Non-pigmented ciliary epithelial cell (primary cell): ENCODE data around the gene DOCK9.
"Not testable (repeated sequence)": the region's sequence is repeated elsewhere in the genome, so short reads cannot be mapped to it uniquely, and the experiment has no call there.

ENCODE experiments used
- DNase-seq: peaks from one replicate; pipeline ENCODE4 v3.0.0-alpha.2; 2010; ENCODE audit warnings: low read depth

The DOCK9 gene

DNA sequence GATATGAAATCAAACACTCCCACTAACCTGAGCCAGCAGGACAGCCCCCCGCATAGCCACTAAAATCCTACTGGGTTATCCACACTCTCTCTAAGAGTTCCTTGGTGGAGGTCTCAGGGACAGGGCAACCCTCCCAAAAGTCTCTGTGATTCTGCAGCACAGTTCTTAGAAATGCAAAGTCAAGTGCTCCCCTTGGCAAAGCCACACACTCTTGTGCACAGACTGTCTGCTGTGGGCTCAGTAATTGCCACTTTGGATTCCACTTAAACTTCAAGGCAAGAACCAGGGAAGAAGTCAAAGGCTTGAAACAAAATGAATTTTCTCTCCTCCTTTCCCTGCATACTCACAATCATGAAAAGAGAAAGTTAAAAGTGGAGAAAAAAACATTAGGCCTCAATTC is 61.5 kb downstream of the DOCK9 start:
- no peak for DNase-seq

GRCh38 chr13:98915981-98916380 is 61.9 kb downstream of the DOCK9 start:
- DNase-seq: no peak

GRCh38 chr13:98915563-98915962 is 62.3 kb downstream of the DOCK9 start:
- DNase-seq: no peak

DNA sequence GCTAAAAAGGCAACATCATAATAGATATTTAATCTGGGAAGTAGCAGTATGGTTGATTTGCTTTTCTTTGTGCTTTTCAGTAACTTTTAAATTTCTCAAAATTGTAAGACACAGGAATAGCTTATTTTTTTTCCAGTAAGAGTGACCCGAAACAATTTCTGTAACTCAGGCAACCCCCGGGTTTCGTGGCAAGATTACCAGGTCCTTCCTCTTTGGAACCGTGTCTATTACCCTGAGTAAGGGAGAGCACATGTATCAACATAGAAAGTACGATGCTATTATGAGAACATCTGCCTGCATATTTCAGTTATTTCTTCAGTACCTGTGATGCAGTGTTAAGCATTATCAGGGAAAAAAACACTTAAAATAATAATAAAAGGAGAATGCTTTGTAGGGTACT is 64.1 kb downstream of the DOCK9 start:
- no peak for DNase-seq

GRCh38 chr13:98912846-98913245 is 65.0 kb downstream of the DOCK9 start:
- DNase-seq: no peak

- peak; percentile 40 for DNase-seq
Measured at GRCh38 chr13:98910501-98910951, 67.3 kb downstream of the DOCK9 start.

DNA sequence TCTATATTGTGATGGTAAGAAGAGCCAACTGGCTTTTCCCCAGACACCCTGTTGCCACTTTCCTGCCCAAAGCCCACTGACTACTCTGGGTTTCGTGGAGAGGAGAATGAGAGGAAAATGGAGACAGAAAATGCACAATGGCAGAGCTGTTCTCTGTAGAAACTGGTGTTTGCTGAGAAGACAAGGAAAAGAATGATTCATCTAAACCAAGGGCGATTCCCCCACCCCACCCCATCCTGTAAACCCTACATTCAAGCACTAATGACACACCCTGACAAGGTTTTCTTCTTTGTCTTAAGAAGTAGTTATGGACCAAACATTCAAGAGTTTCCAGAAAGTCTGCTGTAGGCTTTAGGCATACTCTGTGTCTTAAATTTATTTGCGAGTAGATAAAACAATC is 68.8 kb downstream of the DOCK9 start:
- DNase-seq: no peak

DNA sequence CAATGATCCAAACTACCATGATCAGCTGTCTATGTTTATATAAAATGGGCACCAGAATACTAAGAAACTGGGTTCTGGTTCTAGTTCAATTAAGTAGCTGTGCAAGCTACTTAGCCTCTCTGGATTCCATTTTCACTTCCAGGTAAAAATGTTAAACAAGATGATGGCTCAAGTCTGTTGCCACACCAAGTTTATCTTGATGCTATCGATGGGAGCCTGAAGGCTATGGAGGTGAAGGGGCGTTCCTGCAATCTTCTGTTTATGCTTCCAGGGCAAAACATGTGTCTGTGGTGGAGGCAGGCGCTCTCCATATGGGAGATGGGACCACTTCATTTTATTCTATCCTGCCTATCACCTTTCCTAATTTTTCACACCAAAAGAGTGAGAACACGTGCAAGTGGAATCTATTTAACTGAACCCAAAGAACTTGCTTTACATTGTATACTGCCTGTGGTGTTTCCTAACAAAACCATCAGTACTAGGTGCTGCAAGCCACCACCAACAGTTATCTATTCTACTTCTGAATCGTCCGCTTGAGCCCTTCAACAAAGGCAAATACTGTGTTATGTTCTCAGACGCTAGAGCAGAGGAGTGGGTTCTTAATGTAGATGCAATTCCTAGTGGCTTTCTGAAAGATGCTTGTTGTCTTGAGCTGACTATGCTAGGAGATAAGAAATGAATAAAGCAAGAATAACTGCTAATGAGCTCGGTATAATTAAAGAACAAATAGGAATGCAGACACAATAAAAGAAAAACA is 70.9 kb downstream of the DOCK9 start:
- no peak for DNase-seq

DNA sequence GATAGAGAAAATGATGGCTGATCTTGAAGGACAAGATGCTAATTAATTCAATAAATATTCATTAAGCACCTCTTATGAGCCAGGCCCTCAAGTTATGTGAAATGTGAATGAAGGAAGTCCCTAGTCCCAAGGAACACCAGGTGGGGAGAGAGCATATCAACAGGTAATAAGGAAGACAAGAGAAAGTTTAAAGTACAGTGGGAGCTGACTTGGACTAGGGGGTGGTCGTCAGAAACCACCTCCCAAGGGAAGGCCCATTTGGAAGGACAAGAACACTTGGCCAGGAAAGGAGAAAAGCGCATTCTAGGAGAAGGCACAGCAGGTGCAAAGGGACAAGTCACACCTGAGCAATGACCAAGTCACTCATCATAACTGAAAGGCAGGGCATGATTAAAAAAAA is 72.7 kb downstream of the DOCK9 start:
- no peak for DNase-seq

- DNase-seq: no peak
Measured at GRCh38 chr13:98900442-98900841, 77.4 kb downstream of the DOCK9 start.

DNA sequence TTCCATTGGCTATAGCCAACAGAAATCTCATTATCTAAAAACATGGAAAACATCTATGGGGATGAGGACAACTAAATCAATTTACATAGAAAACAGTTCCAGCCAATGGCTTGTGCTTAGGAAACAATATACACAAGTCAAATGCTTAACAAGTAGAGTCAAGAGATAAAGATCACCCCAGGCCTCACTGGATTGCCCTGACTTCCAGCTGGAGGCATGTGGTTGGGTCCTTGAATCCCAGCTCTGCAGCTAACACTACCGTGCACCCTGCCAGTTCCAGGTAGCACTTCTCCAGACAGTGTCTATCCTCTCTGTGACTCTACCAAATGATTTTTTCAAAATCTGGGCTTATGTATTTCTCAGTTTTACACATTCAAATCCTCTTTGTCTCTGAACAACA is 80.2 kb downstream of the DOCK9 start:
- DNase-seq: no peak

DNA sequence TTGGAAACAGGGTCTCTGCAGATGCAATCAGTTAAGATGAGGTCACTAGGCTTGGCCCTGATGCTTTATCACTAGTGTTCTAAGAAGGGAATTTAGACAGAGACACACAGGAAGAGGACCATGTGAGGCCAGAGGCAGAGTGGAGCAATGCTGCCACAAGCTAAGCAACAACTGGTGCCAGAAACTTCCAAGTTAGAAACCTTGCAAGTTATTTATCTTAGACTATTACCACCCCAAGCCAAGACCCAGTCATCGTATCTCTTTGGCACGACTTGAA is 81.1 kb downstream of the DOCK9 start:
- no peak for DNase-seq

DNA sequence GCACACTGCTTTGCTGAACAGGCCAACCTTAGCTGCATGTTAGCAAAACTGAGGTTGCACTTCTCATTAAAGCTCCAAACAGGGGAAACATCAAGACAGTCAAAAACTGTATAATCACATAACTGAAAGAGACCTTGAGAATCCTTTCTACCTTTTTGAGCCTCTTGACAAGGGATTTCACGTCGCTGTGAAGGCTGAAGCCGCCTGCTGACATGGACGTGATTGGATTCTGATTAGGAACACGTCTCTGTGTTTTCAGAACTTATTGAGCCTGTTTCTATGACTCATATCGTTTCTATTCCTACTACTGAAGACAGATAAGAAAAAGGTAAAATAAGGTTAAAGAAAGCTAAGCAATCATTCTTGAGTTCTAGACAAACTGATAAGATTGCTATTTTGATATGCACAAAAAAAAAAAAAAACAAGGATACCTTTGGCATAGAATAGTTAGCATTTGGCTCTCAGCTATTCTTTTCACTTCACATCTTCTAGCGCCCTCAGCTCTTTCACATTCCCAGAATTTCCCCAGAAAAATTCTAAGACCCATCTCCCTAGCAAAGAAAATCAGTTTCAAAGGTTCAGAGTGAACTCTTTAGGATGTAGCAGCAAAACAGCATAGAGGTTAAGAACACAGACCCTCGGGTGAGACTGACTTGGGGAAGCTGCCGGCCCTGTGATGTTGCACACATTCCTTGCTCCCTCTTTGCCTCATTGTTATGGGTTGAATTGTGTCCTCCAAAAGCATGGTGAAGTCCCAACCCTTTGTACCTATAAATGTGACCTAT is 81.6 kb downstream of the DOCK9 start:
- no peak for DNase-seq

GRCh38 chr13:98894814-98895213 is 83.0 kb downstream of the DOCK9 start:
- not testable (repeated sequence) for DNase-seq

- DNase-seq: no peak
Measured at GRCh38 chr13:98893371-98893770, 84.5 kb downstream of the DOCK9 start.

DNA sequence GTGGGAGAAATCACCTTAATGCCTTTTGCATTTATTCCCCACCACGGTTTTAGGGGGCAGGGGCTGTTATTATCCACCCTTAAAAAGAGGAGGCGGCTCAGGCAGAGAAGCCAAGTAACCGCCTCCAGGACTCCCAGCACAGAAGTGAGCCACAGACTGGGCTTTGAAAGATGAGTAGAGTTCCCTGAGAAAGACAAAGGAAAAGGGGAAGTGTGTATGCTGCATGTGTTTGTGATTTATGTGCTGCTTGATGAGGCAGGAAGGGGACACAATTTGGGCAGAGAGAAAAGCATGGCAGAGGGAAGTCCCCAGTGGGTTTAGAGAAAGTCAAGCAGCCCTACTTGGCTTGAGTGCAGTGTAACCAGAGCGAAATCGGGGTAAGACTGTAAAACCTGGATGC is 85.0 kb downstream of the DOCK9 start:
- no peak for DNase-seq

- no peak for DNase-seq
Measured at GRCh38 chr13:98892077-98892476, 85.8 kb downstream of the DOCK9 start.

DNA sequence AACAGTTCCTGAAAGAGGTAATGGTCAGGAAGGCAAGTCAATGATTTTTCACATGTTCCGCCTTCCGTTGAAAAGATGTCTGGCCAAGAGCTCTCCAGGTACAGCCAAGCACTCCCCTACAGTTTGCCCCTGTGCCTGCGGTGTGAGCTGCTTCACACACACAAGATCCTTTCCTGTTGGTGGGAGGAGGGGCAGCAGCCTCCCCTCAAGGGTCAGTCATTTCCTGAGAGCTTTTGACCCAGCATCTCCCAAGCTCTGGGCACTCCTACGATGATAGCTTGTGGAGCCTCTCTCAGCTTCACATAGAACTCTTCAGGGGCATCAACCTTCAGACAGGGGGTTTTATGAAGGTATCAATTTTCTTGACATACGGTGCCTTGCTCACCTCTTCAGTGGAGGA is 86.9 kb downstream of the DOCK9 start:
- no peak for DNase-seq

- peak; percentile 57 for DNase-seq
Measured at GRCh38 chr13:98890186-98890585, 87.7 kb downstream of the DOCK9 start.

DNA sequence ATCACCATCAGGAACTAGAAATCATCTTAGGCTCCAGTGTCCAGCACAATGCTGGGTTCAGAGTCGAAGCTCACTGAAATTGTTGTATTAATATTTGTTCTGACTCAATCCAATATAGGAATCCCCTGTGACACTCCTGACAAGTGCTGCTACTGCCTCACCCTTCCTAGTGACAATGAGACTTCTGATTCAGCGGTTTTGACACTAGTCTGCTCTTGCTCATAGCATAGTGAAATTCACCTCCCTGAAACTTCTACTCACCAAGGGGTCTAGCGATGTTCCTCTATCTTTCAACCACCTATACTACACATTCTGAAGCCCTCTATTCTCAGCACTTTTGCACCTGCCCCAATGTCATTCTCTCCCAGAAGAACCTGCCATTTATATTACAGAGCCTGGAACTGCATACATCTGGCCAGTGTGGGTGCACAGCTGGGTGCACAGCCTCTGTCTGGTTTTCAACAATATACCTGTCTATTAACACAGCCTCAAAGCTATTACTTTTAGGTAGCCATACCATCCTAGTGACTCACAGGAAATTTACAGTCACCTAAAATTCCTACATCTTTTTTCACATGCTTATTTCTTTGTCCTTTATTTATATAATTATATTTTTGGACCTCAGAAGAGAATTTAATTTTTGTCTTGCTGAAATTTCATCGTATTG is 88.3 kb downstream of the DOCK9 start:
- no peak for DNase-seq

DNA sequence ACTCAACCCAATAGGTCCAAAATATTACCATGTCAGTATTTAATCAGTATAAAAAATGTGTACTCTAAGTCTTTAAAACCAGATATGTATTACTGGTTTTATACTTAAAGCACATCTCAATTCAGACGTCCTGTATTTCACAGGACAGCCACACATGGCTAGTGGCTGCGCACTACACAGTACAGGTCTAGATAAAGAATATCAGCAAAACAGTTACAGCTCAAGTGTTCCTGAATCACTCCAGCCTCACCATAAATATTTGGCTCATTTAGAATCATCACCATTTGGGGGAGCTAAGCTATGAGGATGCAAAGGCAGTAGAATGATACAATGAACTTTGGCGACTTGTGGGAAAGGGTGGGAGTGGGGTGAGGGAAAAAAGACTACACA is 89.0 kb downstream of the DOCK9 start:
- DNase-seq: no peak

- DNase-seq: no peak
Measured at GRCh38 chr13:98888222-98888889, 89.5 kb downstream of the DOCK9 start.
